GM12891 (cell line): ENCODE measurements around the gene DHRS4L2.
"Not testable (repeated sequence)": the region's sequence is repeated elsewhere in the genome, so short reads cannot be mapped to it uniquely, and the experiment has no call there.

ENCODE experiments used
- PAX5 ChIP-seq: IDR thresholded peaks from 2 replicates; pipeline ENCODE4 v1.6.1; 2011; ENCODE audit warnings: low read length, moderate library complexity, mild to moderate bottlenecking; ENCODE audit not compliant: insufficient read depth, severe bottlenecking
- POLR2A ChIP-seq: IDR thresholded peaks from 2 replicates; pipeline ENCODE4 v1.6.1; 2011; ENCODE audit warnings: low read depth, low read length, control low read depth
- POLR2AphosphoS5 ChIP-seq: IDR thresholded peaks from 2 replicates; pipeline ENCODE4 v1.6.1; 2011; ENCODE audit warnings: low read depth, low read length, control low read depth
- TAF1 ChIP-seq: IDR thresholded peaks from 2 replicates; pipeline ENCODE4 v1.6.1; 2011; ENCODE audit warnings: low read depth, low read length, control low read depth

DNA sequence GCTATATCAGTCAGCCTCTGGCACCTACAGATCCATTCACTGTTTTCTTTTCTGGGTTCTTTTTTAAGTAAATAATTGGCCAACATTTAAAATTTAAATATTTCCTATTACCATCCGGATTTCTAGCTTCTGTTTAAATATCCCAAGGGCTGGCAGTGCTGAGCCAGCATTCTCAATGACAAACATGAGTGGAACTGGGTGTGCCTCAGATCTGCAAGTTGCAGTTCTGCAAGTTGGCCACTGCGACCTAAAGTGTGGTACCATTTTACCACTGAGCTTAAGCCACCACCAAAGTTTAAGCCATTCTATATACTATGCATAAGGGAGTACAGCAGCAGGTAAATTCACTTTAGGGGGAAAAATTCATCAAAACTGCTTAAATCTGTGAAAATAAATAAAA, 31.2 kb downstream of the DHRS4L2 start:
- not testable (repeated sequence) for TF ChIP-seq POLR2AphosphoS5, POLR2A, PAX5, TAF1
